Breast epithelium (tissue), 4 donors: ENCODE results near the gene CTNNBL1. TPM values are rescaled to one million over a fixed set of nuclear protein-coding genes. Genes with fewer than 3 reads are reported as not detected.

Source experiments
- DNase-seq, 2 donors: peaks; one replicate each; pipeline ENCODE4 v3.0.0-alpha.2; 2019; ENCODE audit warnings: low spot score in 2 of 2
- H3K27ac ChIP-seq, 2 donors: fragments of 200-600 bp; sonication (generic) in 1 of 2; one replicate each; pipeline ENCODE4 v1.5.1; 2016 to 2019; ENCODE audit warnings: mild to moderate bottlenecking in 1 of 2
- H3K27me3 ChIP-seq, 2 donors: fragments of 200-600 bp; sonication (generic) in 1 of 2; one replicate each; pipeline versions ENCODE4 v1.5.1 to v1.6.0; 2017 to 2019; ENCODE audit warnings: control low read depth in 1 of 2, mild to moderate bottlenecking in 1 of 2
- H3K36me3 ChIP-seq: fragments of 200-600 bp; one replicate; pipeline ENCODE4 v1.5.1; 2019
- H3K4me1 ChIP-seq, 2 donors: fragments of 200-600 bp; sonication (generic); one replicate each; pipeline ENCODE4 v1.5.1; 2016 to 2019; ENCODE audit warnings: control low read depth in 1 of 2
- H3K4me3 ChIP-seq, 3 donors: fragments of 200-600 bp; sonication (generic); 1 replicate in 2 of 3; 2 replicates in 1 of 3; pipeline ENCODE4 v1.5.1; 2016 to 2019; ENCODE audit warnings: mild to moderate bottlenecking in 3 of 3, moderate library complexity in 2 of 3
- H3K9me3 ChIP-seq, 2 donors: fragments of 200-600 bp; sonication (generic) in 1 of 2; one replicate each; pipeline ENCODE4 v1.5.1; 2016 to 2019; ENCODE audit warnings: control low read depth in 1 of 2
- POLR2A ChIP-seq: fragments of 450-650 bp; IDR thresholded peaks from one replicate; pipeline ENCODE4 v1.6.1; 2016; ENCODE audit warnings: antibody characterized with exemption, mild to moderate bottlenecking, moderate library complexity
- POLR2AphosphoS5 ChIP-seq, 3 donors: sonication (generic); formaldehyde crosslinking; IDR thresholded peaks; one replicate each; pipeline ENCODE4 v1.6.1; 2017; ENCODE audit warnings: antibody characterized with exemption in 3 of 3
- intact Hi-C: fragments of 100-400 bp; cut with DNase I; formaldehyde crosslinking; loops from one replicate; pipeline ENCODE4 v1.15.1; 2023; ENCODE audit warnings: low total_unique reads
- total RNA-seq, 3 donors: library from RNA; depleted of rRNA; stranded (reverse); fragments of >200 nt; gene quantifications; one replicate each; pipeline ENCODE4 v1.1.0, GENCODE V29; 2016
- TF ChIP-seq, protein P1 (sequence below), 3 donors: fragments of 450-650 bp; IDR thresholded peaks; one replicate each; pipeline ENCODE4 v1.5.1; 2016 to 2017; ENCODE audit warnings: antibody characterized with exemption in 3 of 3, mild to moderate bottlenecking in 3 of 3, moderate library complexity in 3 of 3

Gene CTNNBL1
- total RNA-seq, 3 donors from 2014 or later, result 32.2 to 37.0 (median 32.4) TPM

DNA sequence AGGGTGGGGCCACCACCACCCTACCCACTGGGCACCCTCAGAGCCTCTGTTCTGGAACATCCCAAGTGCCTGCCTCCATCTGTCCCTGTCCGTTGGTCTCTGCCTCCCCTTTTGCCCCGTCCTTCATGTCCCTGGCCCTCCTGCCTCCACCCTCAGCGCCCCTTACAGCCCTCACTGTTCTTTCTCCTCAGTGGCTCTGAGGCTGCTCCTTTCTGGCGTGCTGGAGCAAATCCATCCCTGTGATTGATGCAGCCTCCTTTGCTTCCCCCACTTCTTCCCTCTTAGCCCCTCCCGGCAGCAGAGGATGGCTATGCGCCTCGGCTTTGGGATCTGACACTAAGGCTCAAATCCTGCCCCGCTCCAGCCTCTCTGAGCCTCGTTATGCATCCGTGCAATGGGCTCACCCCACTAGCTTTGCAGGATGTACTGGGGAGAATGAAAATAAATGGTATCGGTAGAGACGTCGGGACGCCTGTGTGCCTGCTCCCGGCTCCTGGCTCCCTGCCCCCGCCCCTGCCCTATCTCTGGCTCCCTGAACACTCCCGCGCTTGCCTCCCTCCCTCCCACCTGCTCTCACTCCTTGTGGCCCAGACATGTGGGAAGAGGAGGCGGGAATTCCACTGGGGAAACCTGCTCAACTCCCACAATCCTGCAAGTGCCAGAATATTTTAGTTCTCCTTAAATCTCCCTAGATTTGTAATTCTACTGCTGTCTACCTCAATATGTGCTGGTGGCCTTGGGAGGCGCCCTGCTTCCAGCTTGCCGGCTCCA lies 222.2 kb downstream of the CTNNBL1 start:
- Histone ChIP-seq H3K36me3 (no peaks in the 10 kb centered on the region), H3K4me3 (no peak overlapping the region), H3K27ac (no peak overlapping the region), H3K9me3 (no peaks in the 10 kb centered on the region), H3K4me1 (no peaks in the 10 kb centered on the region), H3K27me3 (peaks cover 3 to 87% of the 10 kb centered on the region in 2 donors)
- TF ChIP-seq, protein P1, sequence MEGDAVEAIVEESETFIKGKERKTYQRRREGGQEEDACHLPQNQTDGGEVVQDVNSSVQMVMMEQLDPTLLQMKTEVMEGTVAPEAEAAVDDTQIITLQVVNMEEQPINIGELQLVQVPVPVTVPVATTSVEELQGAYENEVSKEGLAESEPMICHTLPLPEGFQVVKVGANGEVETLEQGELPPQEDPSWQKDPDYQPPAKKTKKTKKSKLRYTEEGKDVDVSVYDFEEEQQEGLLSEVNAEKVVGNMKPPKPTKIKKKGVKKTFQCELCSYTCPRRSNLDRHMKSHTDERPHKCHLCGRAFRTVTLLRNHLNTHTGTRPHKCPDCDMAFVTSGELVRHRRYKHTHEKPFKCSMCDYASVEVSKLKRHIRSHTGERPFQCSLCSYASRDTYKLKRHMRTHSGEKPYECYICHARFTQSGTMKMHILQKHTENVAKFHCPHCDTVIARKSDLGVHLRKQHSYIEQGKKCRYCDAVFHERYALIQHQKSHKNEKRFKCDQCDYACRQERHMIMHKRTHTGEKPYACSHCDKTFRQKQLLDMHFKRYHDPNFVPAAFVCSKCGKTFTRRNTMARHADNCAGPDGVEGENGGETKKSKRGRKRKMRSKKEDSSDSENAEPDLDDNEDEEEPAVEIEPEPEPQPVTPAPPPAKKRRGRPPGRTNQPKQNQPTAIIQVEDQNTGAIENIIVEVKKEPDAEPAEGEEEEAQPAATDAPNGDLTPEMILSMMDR (IDR thresholded peaks at IDR 0.05), result no peak
- TF ChIP-seq POLR2AphosphoS5 (IDR thresholded peaks at IDR 0.05) (no peak), POLR2A (no peak)
- intact Hi-C loops, result no loop called here
- no peak for DNase-seq

DNA sequence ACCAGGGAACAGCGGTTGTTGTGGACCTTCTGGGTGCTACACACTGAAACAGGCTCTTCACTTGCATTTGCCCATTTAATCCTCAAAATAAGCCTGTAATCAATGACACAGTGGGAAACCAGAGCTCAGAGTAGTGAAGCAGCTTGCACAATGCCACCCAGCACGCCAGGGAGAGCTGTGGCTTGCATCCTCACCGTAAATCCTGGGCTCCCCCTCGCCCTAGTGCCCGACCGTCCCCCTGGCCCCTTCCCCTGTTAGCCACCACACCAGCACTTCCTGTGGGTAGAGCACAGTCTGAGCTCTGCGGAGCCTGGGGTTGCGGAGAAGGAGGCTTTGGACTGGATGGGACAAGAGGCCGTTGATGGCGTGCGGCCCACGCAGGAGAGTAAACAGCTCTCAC lies 223.6 kb downstream of the CTNNBL1 start:
- Histone ChIP-seq H3K9me3 (no peaks in the 10 kb centered on the region), H3K27me3 (peaks cover 3 to 77% of the 10 kb centered on the region in 2 donors), H3K27ac (no peak overlapping the region), H3K4me3 (no peak overlapping the region), H3K36me3 (no peaks in the 10 kb centered on the region), H3K4me1 (no peaks in the 10 kb centered on the region)
- DNase-seq, result no peak
- TF ChIP-seq POLR2AphosphoS5 (IDR thresholded peaks at IDR 0.05) (no peak), POLR2A (no peak)
- TF ChIP-seq, protein P1 (IDR thresholded peaks at IDR 0.05), result no peak
- intact Hi-C loops, result no loop called here

DNA sequence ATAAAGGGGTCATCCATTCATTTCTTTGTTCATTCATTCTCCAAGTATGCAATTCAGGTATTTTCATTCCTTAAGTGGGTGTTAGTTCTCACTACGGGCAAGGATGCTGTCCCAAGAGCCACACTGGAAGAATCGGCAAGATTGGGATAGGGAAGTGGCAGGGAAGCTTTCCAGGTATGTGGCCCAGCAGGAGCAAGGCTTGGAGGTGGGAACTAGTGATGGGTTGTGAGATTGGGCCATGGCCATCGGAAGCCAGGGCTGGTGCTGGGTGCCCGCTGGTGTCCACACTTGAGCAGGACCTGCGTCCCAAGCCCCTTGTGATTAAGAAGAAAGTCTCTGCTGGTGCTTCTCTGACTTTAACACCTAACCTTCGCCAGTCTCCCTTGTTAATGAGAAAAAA lies 224.2 kb downstream of the CTNNBL1 start:
- H3K36me3 ChIP-seq, result no peaks in the 10 kb centered on the region
- no peak overlapping the region for H3K27ac ChIP-seq
- no peaks in the 10 kb centered on the region for H3K4me1 ChIP-seq
- TF ChIP-seq POLR2AphosphoS5 (IDR thresholded peaks at IDR 0.05), result no peak
- TF ChIP-seq, protein P1 (IDR thresholded peaks at IDR 0.05), result no peak
- TF ChIP-seq POLR2A, result no peak
- intact Hi-C loops, result no loop called here
- H3K4me3 ChIP-seq, result no peak overlapping the region
- no peaks in the 10 kb centered on the region for H3K9me3 ChIP-seq
- no peak for DNase-seq
- peaks cover 3 to 71% of the 10 kb centered on the region in 2 donors for H3K27me3 ChIP-seq

DNA sequence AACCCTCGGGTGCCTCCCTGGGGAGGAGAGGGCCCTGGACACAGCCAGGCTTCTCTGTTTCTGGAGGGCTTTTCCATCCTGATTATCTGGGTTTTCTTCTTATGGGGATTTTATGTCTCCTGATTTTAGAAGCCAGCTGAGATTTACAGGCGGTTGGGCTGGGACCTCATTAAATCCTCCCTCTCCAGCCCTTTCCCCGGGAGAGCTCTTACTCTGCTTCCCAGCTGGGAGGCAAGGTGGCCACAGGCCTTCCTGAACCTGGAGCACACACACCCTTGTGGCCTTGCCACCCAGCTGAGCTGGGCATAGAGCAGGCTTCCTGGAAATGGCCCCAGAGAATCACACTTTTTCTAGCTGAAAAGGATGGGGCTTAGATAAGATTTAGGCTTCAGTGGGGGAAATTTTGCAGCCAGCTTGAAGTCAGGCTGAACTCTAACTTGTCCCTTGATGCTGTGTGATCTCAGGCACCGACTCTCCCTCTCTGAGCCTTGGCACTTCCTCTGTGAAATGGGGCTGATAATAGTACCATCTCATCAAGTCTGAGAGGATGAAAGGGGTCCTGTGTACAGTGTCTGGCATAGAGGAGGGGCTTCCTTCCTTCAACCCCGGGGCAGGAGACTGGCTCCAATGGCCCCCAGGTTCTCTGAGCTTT lies 225.7 kb downstream of the CTNNBL1 start:
- Histone ChIP-seq H3K27me3 (peaks cover 3 to 57% of the 10 kb centered on the region in 2 donors), H3K4me3 (no peak overlapping the region), H3K9me3 (no peaks in the 10 kb centered on the region), H3K27ac (no peak overlapping the region), H3K4me1 (no peaks in the 10 kb centered on the region), H3K36me3 (no peaks in the 10 kb centered on the region)
- no peak for TF ChIP-seq POLR2AphosphoS5 (IDR thresholded peaks at IDR 0.05)
- no peak for TF ChIP-seq POLR2A
- intact Hi-C loops, result no loop called here
- no peak for DNase-seq

DNA sequence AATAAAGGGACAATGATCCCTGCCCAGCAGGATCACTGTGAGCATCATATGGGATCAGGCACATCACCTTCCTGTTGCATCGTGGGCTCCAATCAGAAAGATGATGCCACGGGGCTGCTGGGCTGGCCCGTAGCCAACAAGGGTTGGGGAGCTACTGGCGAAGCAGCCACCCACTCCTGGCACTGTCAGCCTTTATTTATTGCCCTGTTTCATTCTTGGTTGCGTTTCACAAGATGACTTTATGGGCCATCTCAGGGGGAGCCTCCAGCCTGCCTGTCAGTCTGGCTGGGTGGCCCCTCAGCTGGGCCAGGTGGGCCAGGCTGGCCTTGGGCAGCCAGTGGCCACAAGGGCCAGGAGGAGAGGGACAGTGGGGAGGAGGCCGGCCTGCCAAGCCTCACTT lies 226.4 kb downstream of the CTNNBL1 start:
- TF ChIP-seq POLR2AphosphoS5 (IDR thresholded peaks at IDR 0.05), result no peak
- no peak for TF ChIP-seq POLR2A
- TF ChIP-seq, protein P1 (IDR thresholded peaks at IDR 0.05), result no peak
- Histone ChIP-seq H3K27ac (no peak overlapping the region), H3K9me3 (no peaks in the 10 kb centered on the region), H3K36me3 (no peaks in the 10 kb centered on the region), H3K27me3 (peaks cover 3 to 50% of the 10 kb centered on the region in 2 donors), H3K4me1 (no peaks in the 10 kb centered on the region), H3K4me3 (no peak overlapping the region)
- DNase-seq, result no peak
- intact Hi-C loops, result no loop called here
